Heart left ventricle (tissue), 16 donors: ENCODE results near the gene NMU. TPM values are rescaled to one million over a fixed set of nuclear protein-coding genes. Genes with fewer than 3 reads are reported as not detected.
"Not testable (repeated sequence)": the region's sequence is repeated elsewhere in the genome, so short reads cannot be mapped to it uniquely, and the experiment has no call there.

Experiments used
- ATAC-seq, 4 donors: fragments of 200-7000 bp; cut with Tn5 transposase; one replicate each; pipeline ENCODE4 v1.9.1; 2020 to 2022; ENCODE audit warnings: moderate library complexity in 4 of 4, mild to moderate bottlenecking in 3 of 4, moderate number of reproducible peaks in 1 of 4
- DNase-seq, 5 donors: peaks; one replicate each; pipeline ENCODE4 v3.0.0-alpha.2; 2020
- H3K27ac ChIP-seq, 12 donors: fragments of 200-600 bp; sonication (generic) in 4 of 12; one replicate each; pipeline versions ENCODE4 v1.5.0 to v1.8.0; 2016 to 2022; ENCODE audit warnings: mild to moderate bottlenecking in 2 of 12
- H3K27me3 ChIP-seq, 9 donors: fragments of 200-600 bp; sonication (generic) in 2 of 9; one replicate each; pipeline versions ENCODE4 v1.5.1 to v1.8.0; 2016 to 2022; ENCODE audit warnings: mild to moderate bottlenecking in 3 of 9
- H3K36me3 ChIP-seq, 9 donors: fragments of 200-600 bp; sonication (generic) in 2 of 9; one replicate each; pipeline versions ENCODE4 v1.5.0 to v1.8.0; 2018 to 2022; ENCODE audit warnings: mild to moderate bottlenecking in 2 of 9
- H3K4me1 ChIP-seq, 12 donors: fragments of 200-600 bp; sonication (generic) in 4 of 12; one replicate each; pipeline versions ENCODE4 v1.5.0 to v1.8.0; 2016 to 2022; ENCODE audit warnings: mild to moderate bottlenecking in 3 of 12
- H3K4me3 ChIP-seq, 12 donors: fragments of 200-600 bp; sonication (generic) in 4 of 12; one replicate each; pipeline versions ENCODE4 v1.5.0 to v1.8.0; 2017 to 2022; ENCODE audit warnings: mild to moderate bottlenecking in 9 of 12, moderate library complexity in 4 of 12
- H3K9me3 ChIP-seq, 12 donors: fragments of 200-600 bp; sonication (generic) in 4 of 12; one replicate each; pipeline versions ENCODE4 v1.5.0 to v1.8.0; 2016 to 2022; ENCODE audit warnings: mild to moderate bottlenecking in 1 of 12
- POLR2A ChIP-seq, 2 donors: fragments of 450-650 bp; IDR thresholded peaks; one replicate each; pipeline ENCODE4 v1.6.1; 2017; ENCODE audit warnings: antibody characterized with exemption in 2 of 2, mild to moderate bottlenecking in 2 of 2, moderate library complexity in 2 of 2
- WGBS, 4 donors: extraction: QIAGEN DNeasy Blood & Tissue Kit in 2 of 4; methylation state at CpG; one replicate each; pipeline versions ENCODE4 v1.1.5 to v1.1.7; 2013 to 2018; 5-methylcytosine and 5-hydroxymethylcytosine counted together
- intact Hi-C, 10 donors: fragments of 100-400 bp; cut with DNase I; formaldehyde crosslinking; loops; one replicate each; pipeline versions ENCODE4 v1.11.1 to v1.14.2; 2022
- long read RNA-seq, 3 donors: library from polyadenylated mRNA; unstranded; transcript quantifications; one replicate each; pipeline ENCODE4 v2.0.0, GENCODE V29; 2020 to 2021
- polyA plus RNA-seq, 2 donors: library from polyadenylated mRNA; stranded (reverse); fragments of 200-250 nt; gene quantifications; one replicate each; pipeline ENCODE4 v1.2.3, GENCODE V29; 2013
- total RNA-seq, 9 donors: library from RNA; depleted of rRNA in 2 of 9; stranded (reverse); fragments of >200 nt in 2 of 9; fragmentation: NEBNext Ultra II Directional in 3 of 9; extraction: Animal tissue kit (Norgen Biotek cat#: 25700) in 3 of 9; gene quantifications; one replicate each; pipeline versions ENCODE4 v1.1.0 to v1.2.4, GENCODE V29; 2016 to 2023
- TF ChIP-seq, protein P1 (sequence below), 12 donors: fragments of 200-600 bp; sonication (generic) in 4 of 12; IDR thresholded peaks; one replicate each; pipeline versions ENCODE4 v1.5.0 to v1.8.0; 2018 to 2022; ENCODE audit warnings: antibody characterized with exemption in 12 of 12, mild to moderate bottlenecking in 5 of 12
- donor health status: ischemic (EF 13 %, LVEDD 7.1; RV severe dilation, severe dysfunction).
- donor health status: healthy with polysubstance abuse.
- donor health status: DM: no; HTN: yes; CAD: no.
- donor health status: DM: no; HTN: no; CAD: no.
- donor health status: ischemic (EF 25% LVEDD 6.9; RV normal size, moderate dysfunction).
- donor health status: ischemic (EF 25% LVEDD 5.7; RV mildly dilated, moderate dysfunction).
- donor health status: healthy.
- donor health status: DM: yes; HTN: yes; CAD: no.
- donor health status: ischemic (EF 35%, LVEDD 5.7; RV mildly dilated, moderate dysfunction).
- donor health status: nonischemic (EF 11% LVEDD 7.7; RV severe dilation, severe dysfunction).
- donor health status: DM: yes; HTN: yes; CAD: no.
- donor health status: PGD.
- donor health status: ischemic (EF 29% LVEDD 5.4; RV normal size, mild dysfunction).
- donor health status: nonischemic (EF 23%, LVEDD 6.1; RV moderate dilation, normal function).

Gene NMU
- total RNA-seq (1 to 10 TPM in 1 of 9 donors, not detected in 8; 2.0 TPM), polyA plus RNA-seq (not detected)
- long read RNA-seq, donor 1, result 0 reads
- long read RNA-seq, donor 2, result 0 reads
- long read RNA-seq, donor 3, result 0 reads

- DNase-seq (peak in 4 of 5 donors; percentile 11 to 67 (median 36)), ATAC-seq (peak in 2 of 4 donors; percentile 72 to 83)
- H3K4me1 ChIP-seq, result peaks cover 0 to 20% (median 10%) of the 10 kb centered on the region in 12 donors
- intact Hi-C loops, result no loop called here
- H3K4me3 ChIP-seq, result peak within 1 kb of the TSS in 11 of 12 donors; percentile 14 to 51 (median 40)
- no peak within 1 kb of the TSS for H3K27ac ChIP-seq
- no peak for TF ChIP-seq POLR2A (IDR thresholded peaks at IDR 0.05)
- TF ChIP-seq, protein P1, sequence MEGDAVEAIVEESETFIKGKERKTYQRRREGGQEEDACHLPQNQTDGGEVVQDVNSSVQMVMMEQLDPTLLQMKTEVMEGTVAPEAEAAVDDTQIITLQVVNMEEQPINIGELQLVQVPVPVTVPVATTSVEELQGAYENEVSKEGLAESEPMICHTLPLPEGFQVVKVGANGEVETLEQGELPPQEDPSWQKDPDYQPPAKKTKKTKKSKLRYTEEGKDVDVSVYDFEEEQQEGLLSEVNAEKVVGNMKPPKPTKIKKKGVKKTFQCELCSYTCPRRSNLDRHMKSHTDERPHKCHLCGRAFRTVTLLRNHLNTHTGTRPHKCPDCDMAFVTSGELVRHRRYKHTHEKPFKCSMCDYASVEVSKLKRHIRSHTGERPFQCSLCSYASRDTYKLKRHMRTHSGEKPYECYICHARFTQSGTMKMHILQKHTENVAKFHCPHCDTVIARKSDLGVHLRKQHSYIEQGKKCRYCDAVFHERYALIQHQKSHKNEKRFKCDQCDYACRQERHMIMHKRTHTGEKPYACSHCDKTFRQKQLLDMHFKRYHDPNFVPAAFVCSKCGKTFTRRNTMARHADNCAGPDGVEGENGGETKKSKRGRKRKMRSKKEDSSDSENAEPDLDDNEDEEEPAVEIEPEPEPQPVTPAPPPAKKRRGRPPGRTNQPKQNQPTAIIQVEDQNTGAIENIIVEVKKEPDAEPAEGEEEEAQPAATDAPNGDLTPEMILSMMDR (IDR thresholded peaks at IDR 0.05), result peak in 2 of 12 donors; percentile 25 to 28
- WGBS, 4 donors, result 1% methylated on average over 48 to 80 of the region's 80 CpGs
- peaks cover 0 to 6% (median 0%) of the 10 kb centered on the region in 12 donors for H3K9me3 ChIP-seq
- no peaks in the 10 kb centered on the region for H3K36me3 ChIP-seq
- peaks cover 9 to 62% (median 40%) of the 10 kb centered on the region in 9 donors for H3K27me3 ChIP-seq
These were observed at the start of gene NMU for GRCh38 chr4:55635741-55636655. Gene NMU, minus strand, starts transcription at chr4:55636298. Its CDS starts 106 bp downstream, at chr4:55636192.

- intact Hi-C loops, result no loop called here
- no peaks in the 10 kb centered on the region for H3K4me1 ChIP-seq
- DNase-seq (no peak), ATAC-seq (no peak)
- no peaks in the 10 kb centered on the region for H3K36me3 ChIP-seq
- H3K27me3 ChIP-seq, result no peaks in the 10 kb centered on the region
- TF ChIP-seq POLR2A (IDR thresholded peaks at IDR 0.05), result no peak
- TF ChIP-seq, protein P1 (IDR thresholded peaks at IDR 0.05), result no peak
- H3K4me3 ChIP-seq, result no peak overlapping the region
- H3K9me3 ChIP-seq, result peaks cover 0 to under 1% (median 0%) of the 10 kb centered on the region in 12 donors
- WGBS, 4 donors, result 81 to 91% (median 85%) methylated on average over 3 of the region's 3 CpGs
- H3K27ac ChIP-seq, result no peak overlapping the region
These were observed 48.2 kb upstream of the NMU start for GRCh38 chr4:55684276-55684675.

DNA sequence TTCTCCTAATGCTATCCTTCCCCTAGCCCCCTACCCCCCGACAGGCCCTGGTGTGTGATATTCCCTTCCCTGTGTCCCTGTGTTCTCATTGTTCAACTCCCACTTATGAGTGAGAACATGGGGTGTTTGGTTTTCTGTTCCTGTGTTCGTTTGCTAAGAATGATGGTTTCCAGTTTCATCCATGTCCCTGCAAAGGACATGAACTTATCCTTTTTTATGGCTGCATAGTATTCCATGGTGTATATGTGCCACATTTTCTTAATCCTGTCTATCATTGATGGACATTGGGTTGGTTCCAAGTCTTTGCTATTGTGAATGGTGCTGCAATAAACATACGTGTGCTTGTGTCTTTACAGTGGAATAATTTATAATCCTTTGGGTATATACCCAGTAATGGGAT is 46.7 kb upstream of the NMU start:
- H3K27ac ChIP-seq, H3K4me1 ChIP-seq, DNase-seq, H3K4me3 ChIP-seq, ATAC-seq, H3K36me3 ChIP-seq, H3K27me3 ChIP-seq, intact Hi-C loops: not testable (repeated sequence)
- H3K9me3 ChIP-seq, result peaks cover 0 to 10% (median 0%) of the 10 kb centered on the region in 12 donors
- WGBS, 4 donors, result 81 to 84% (median 82%) methylated on average over 3 of the region's 3 CpGs

GRCh38 chr4:55682295-55682694 is 46.2 kb upstream of the NMU start:
- ATAC-seq (no peak), DNase-seq (no peak)
- H3K27ac ChIP-seq, result no peak overlapping the region
- no peaks in the 10 kb centered on the region for H3K36me3 ChIP-seq
- WGBS, 4 donors, result 41 to 66% (median 51%) methylated on average over 1 of the region's 1 CpG
- H3K27me3 ChIP-seq, result no peaks in the 10 kb centered on the region
- intact Hi-C loops, result no loop called here
- H3K4me3 ChIP-seq, result no peak overlapping the region
- H3K9me3 ChIP-seq, result peaks cover 0 to 10% (median 0%) of the 10 kb centered on the region in 12 donors
- TF ChIP-seq, protein P1 (IDR thresholded peaks at IDR 0.05), result no peak
- H3K4me1 ChIP-seq, result no peaks in the 10 kb centered on the region
